Omental fat pad (tissue), 4 donors: ENCODE data around the gene PAPSS2. TPM values are rescaled to one million over a fixed set of nuclear protein-coding genes. Genes with fewer than 3 reads are reported as not detected.
"Not testable (repeated sequence)": the region's sequence is repeated elsewhere in the genome, so short reads cannot be mapped to it uniquely, and the experiment has no call there.

ENCODE experiments used
- ATAC-seq: fragments of 150-250 bp; one replicate; pipeline ENCODE4 v1.9.1; 2016; ENCODE audit warnings: mild to moderate bottlenecking, moderate library complexity; ENCODE audit not compliant: low FRiP score
- DNase-seq: peaks from one replicate; pipeline ENCODE4 v3.0.0-alpha.2; 2019; ENCODE audit warnings: low spot score
- total RNA-seq, 4 donors: library from RNA; depleted of rRNA; stranded (reverse); fragments of >200 nt; gene quantifications; one replicate each; pipeline ENCODE4 v1.1.0, GENCODE V29; 2016
- TF ChIP-seq, protein P1 (sequence below), 3 donors: fragments of 450-650 bp; IDR thresholded peaks; one replicate each; pipeline ENCODE4 v1.5.1; 2016 to 2017; ENCODE audit warnings: antibody characterized with exemption in 3 of 3, mild to moderate bottlenecking in 3 of 3, moderate library complexity in 2 of 3

The PAPSS2 gene
- total RNA-seq, 4 donors from 2014 or later = 57.1 to 101 (median 67.0) TPM

DNA sequence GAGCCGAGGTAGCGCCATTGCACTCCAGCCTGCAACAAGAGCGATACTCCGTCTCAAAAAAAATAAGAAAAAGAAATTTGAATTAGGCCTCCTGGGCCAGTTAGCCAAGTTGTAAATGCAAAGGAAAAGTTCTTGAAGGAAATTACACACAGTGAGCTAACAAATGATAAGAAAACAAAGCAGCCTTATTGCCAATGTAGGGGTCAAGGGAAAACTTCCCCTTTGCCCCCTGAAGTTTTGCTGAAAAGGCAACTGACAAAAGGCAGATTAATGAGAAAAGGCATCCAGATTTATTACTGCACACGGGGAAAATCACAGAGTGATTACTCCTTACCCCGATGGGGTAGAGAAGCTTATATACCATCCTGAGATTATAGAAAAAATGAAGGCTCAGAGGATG is 70.3 kb downstream of the PAPSS2 start:
- no peak for DNase-seq
- TF ChIP-seq, protein P1, sequence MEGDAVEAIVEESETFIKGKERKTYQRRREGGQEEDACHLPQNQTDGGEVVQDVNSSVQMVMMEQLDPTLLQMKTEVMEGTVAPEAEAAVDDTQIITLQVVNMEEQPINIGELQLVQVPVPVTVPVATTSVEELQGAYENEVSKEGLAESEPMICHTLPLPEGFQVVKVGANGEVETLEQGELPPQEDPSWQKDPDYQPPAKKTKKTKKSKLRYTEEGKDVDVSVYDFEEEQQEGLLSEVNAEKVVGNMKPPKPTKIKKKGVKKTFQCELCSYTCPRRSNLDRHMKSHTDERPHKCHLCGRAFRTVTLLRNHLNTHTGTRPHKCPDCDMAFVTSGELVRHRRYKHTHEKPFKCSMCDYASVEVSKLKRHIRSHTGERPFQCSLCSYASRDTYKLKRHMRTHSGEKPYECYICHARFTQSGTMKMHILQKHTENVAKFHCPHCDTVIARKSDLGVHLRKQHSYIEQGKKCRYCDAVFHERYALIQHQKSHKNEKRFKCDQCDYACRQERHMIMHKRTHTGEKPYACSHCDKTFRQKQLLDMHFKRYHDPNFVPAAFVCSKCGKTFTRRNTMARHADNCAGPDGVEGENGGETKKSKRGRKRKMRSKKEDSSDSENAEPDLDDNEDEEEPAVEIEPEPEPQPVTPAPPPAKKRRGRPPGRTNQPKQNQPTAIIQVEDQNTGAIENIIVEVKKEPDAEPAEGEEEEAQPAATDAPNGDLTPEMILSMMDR (IDR thresholded peaks at IDR 0.05) = no peak

DNA sequence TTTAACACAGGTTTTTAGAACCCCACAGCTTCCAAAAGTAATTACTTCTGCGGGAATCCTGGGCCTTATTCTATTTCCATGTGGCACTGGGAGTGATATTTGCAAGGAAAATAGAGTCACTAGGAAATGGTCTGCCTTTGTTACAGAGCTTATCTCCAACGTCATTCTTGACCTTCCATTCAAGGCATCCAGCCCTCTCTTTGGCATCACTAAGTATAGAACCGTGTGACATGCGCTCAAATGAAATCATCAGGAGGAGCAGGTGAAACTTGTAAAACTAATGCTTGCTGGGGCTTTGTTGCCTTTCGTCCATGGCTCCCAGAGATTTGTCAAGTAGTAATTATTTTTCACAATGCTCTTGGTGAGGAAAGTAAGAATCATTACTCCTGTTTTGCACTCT is 73.4 kb downstream of the PAPSS2 start:
- ATAC-seq (no peak), DNase-seq (no peak)
- TF ChIP-seq, protein P1 (IDR thresholded peaks at IDR 0.05) = no peak

More for the DNA sequence above, 70.3 kb downstream of the PAPSS2 start:
- ATAC-seq = no peak

DNA sequence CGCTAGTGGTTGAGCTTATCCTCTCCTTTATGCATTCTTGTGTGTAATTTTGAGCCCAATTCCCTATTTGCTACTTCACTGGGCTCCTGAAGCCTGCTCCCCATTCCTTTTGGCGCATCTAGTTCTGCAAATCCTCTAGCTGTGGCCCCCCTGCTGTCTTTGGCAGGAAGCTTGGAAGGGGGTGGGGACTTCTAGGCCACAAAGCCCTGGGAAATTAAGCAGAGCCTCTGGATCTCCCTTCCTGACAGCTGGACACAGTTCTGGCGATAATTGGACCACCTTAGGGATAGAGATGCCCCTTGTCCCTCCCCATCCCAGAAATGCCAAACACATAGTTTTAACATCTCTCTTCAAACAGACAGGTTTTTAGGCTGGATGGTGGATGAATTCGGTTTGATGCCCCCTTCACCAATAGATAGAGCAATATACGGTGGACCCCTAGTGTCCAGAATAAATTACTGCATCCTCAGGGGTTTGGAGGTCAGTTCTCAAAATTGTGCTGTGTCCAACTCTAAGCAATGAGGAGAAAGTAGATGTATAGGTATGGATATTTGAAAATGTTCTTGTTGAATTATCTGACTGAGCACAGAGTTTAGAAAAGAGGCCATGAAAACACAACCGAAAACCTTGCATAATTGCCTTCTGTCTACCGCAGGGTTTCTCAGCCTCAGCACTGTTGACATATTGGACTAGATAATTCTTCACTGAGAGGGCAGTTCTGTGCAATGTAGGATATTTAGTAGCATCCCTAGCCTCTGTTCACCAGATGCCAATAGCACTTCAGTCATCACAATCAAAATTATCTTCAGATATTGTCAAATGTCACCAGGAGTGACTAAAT is 75.5 kb downstream of the PAPSS2 start:
- DNase-seq = no peak
- ATAC-seq = peak; percentile 34
- TF ChIP-seq, protein P1 (IDR thresholded peaks at IDR 0.05) = peak in 1 of 3 donors; percentile 58

DNA sequence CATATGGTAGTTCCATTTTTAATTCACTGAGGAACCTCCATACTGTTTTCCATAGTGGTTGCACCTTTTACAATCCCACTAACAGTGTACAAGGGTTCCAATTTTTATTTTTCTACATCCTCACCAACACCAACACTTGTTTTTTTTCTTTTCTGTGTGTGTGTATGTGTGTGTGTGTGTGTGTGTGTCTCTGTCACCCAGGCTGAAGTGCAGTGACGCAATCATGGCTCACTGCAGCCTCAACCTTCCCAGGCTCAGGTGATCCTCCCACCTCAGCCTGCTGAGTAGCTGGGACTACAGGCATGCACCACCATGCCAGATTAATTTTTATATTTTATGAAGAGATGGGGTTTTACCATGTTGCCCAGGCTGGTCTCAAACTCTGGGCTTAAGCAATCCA is 78.6 kb downstream of the PAPSS2 start:
- not testable (repeated sequence) for ATAC-seq, DNase-seq

DNA sequence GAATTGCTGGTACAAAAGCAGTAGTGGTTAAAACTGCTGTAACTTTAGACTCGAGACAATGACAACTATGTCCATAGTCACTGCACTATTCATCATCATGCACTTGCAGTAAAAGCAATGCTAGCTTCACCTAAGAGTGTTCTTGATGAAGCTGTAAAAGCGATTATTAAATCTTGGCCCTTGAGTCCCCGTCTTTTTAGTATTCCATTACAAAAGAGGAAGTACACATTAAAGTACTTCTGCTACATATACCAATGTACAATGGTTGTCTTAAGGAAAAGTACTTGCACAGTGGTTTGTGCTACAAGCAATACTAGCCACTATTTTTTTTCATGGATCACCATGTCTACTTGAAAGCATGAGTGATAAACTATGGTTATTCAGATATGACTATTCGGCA is 80.0 kb downstream of the PAPSS2 start:
- DNase-seq (no peak), ATAC-seq (peak; percentile 11)
- TF ChIP-seq, protein P1 (IDR thresholded peaks at IDR 0.05) = no peak

DNA sequence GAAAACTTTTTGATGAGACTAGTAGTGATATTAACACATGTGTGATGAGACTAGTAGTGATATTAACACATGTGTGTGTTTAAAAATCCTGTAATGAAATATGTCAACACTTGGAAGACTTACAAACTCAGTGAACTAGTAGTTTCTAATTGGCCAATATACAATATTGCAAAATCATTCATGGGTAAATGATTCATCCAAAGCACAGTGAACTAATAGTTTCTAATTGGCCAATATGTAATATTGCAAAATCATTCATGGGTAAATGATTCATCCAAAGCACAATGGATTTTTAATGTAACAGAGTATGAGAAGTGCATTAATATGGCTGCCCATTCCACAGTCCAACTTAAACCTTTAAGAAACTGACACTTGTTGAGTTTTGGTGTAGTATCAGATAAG is 80.6 kb downstream of the PAPSS2 start:
- ATAC-seq (peak; percentile 78), DNase-seq (no peak)
- TF ChIP-seq, protein P1 (IDR thresholded peaks at IDR 0.05) = no peak

DNA sequence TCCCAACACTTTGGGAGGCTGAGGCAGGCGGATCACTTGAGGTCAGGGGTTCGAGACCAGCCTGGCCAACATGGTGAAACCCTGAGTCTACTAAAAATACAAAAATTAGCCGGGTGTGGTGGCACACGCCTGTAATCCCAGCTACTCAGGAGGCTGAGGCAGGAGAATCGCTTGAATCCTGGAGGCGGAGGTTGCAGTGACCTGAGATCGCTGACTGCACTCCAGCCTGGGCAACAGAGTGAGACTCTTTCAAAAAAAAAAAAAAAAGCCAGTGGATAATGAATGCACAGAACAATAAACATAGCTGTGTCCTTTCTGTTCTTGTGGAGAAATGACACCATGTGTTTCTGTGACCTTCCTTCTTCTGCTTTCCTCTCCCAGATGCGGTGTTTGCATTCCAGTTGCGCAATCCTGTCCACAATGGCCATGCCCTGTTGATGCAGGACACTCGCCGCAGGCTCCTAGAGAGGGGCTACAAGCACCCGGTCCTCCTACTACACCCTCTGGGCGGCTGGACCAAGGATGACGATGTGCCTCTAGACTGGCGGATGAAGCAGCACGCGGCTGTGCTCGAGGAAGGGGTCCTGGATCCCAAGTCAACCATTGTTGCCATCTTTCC is 83.4 kb downstream of the PAPSS2 start:
- ATAC-seq, DNase-seq: not testable (repeated sequence)

DNA sequence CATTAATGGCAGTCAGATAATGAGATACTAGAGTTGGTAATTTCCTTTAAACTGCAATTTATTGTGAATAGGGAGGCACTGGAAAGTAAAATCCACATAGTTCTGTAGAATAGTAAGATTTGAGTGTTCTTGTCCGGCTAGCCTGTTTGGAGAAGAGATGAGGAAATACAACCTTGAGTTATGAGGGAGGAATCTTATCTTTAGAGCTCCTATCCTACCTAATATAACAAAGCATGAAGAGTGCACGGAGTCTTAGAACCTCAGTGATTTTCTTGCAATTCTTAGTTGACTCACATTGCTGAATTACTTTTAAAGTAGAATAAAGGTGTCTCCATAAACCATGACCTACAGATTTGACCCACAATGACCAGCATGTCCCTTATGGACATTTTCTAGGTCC is 84.9 kb downstream of the PAPSS2 start:
- no peak for DNase-seq
- ATAC-seq = no peak
- TF ChIP-seq, protein P1 (IDR thresholded peaks at IDR 0.05) = no peak
